Adipocyte (in vitro differentiated cells): Measurements from ENCODE around the gene PERCC1.
A peak's percentile ranks its signal among the peaks of the same experiment; 100 is the strongest.

Experiments used
- DNase-seq: peaks from one replicate; pipeline ENCODE4 v3.0.0-alpha.2; 2015; ENCODE audit warnings: low read depth
- H3K27me3 ChIP-seq: replicated peaks from 2 replicates; pipeline ENCODE4 v1.7.0; 2013; ENCODE audit warnings: mild to moderate bottlenecking, low read length, moderate library complexity; ENCODE audit not compliant: control insufficient read depth, insufficient read depth
- H3K36me3 ChIP-seq: 2 replicates; pipeline ENCODE4 v1.7.0; 2013; ENCODE audit warnings: low read length, mild to moderate bottlenecking, moderate library complexity; ENCODE audit not compliant: control insufficient read depth, insufficient read depth, severe bottlenecking
- H3K4me1 ChIP-seq: 2 replicates; pipeline ENCODE4 v1.7.0; 2013; ENCODE audit warnings: mild to moderate bottlenecking, low read length, moderate library complexity; ENCODE audit not compliant: control insufficient read depth, insufficient read depth
- H3K4me3 ChIP-seq: 2 replicates; pipeline ENCODE4 v1.7.0; 2013; ENCODE audit warnings: mild to moderate bottlenecking, low read length, moderate library complexity
- H3K9ac ChIP-seq: 2 replicates; pipeline ENCODE4 v1.7.0; 2013; ENCODE audit warnings: mild to moderate bottlenecking, low read length, moderate library complexity
- H3K9me3 ChIP-seq: 2 replicates; pipeline ENCODE4 v1.7.0; 2013; ENCODE audit warnings: mild to moderate bottlenecking, low read length, moderate library complexity; ENCODE audit not compliant: control insufficient read depth

The PERCC1 gene

GRCh38 chr16:1413684-1414531 is 17.0 kb upstream of the PERCC1 start:
- peak; percentile 75 for DNase-seq
- no peaks in the 10 kb centered on the region for H3K27me3 ChIP-seq

GRCh38 chr16:1414532-1415260 is 16.2 kb upstream of the PERCC1 start, which contains the start of gene UNKL:
Gene UNKL (minus strand): TSS chr16:1414704. CDS start chr16:1414691, 13 bp downstream.
- peak within 1 kb of the TSS; percentile 92 for H3K9ac ChIP-seq
- H3K9me3 ChIP-seq: no peaks in the 10 kb centered on the region
- peaks cover 5% of the 10 kb centered on the region for H3K36me3 ChIP-seq
- H3K27me3 ChIP-seq: no peaks in the 10 kb centered on the region
- H3K4me3 ChIP-seq: peak within 1 kb of the TSS; percentile 88
- peak; percentile 88 for DNase-seq
- H3K4me1 ChIP-seq: peaks cover 11% of the 10 kb centered on the region

More at GRCh38 chr16:1413684-1414531, 17.0 kb upstream of the PERCC1 start:
- Histone ChIP-seq H3K9me3 (no peaks in the 10 kb centered on the region), H3K4me3 (peak overlapping the region; percentile 88), H3K36me3 (peaks cover 5% of the 10 kb centered on the region), H3K4me1 (peaks cover 8% of the 10 kb centered on the region), H3K9ac (peak overlapping the region; percentile 92)

DNA sequence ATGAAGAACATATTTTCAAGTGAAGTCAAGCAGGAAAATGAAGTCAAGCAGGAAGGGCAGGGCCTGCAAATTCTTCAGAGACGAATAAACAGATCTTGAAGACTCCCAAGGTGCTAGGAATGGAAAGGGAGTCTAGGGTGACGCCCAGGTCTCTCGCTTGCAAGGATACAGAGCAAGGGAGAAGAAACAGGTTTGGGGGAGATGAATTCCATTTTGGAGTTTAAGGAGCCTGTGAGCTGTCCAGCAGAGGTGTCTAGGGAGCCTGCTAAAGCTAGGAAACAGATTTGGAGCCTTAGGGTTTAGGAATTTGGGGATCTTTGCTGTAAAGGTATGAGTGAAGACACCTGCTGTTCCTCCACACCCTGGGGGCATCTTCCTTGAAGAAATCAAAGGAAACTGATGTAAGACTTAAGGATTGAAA is 14.3 kb upstream of the PERCC1 start:
- no peak for DNase-seq
- Histone ChIP-seq H3K27me3 (no peaks in the 10 kb centered on the region), H3K4me1 (peaks cover 14% of the 10 kb centered on the region), H3K9me3 (no peaks in the 10 kb centered on the region), H3K36me3 (no peaks in the 10 kb centered on the region), H3K4me3 (no peak overlapping the region), H3K9ac (no peak overlapping the region)

- no peaks in the 10 kb centered on the region for H3K9me3 ChIP-seq
- H3K4me3 ChIP-seq: peak overlapping the region; percentile 97
- H3K9ac ChIP-seq: peak overlapping the region; percentile 93
- no peaks in the 10 kb centered on the region for H3K27me3 ChIP-seq
- DNase-seq: peak; percentile 26
- no peaks in the 10 kb centered on the region for H3K36me3 ChIP-seq
- peaks cover 10% of the 10 kb centered on the region for H3K4me1 ChIP-seq
Observed at GRCh38 chr16:1420111-1420539, 10.8 kb upstream of the PERCC1 start.

DNA sequence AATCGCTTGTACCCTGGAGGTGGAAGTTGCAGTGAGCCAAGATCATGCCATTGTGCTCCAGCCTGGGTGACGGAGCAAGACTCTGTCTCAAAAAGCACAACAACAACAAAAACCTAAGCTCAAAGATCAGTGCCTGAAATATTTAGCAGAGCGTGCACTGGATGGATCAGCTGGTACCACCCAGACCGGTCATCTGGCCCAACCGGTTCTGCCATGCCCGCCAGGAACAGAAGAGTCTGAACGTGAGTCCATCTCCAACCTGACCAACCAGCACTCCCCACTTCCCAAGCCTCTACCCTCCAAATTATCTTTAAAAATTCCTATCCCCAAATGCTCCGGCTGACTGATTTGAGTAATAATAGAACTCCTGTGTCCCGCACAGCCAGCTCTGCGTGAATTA is 8.8 kb upstream of the PERCC1 start:
- H3K9me3 ChIP-seq: no peaks in the 10 kb centered on the region
- no peak overlapping the region for H3K9ac ChIP-seq
- H3K4me1 ChIP-seq: peaks cover 10% of the 10 kb centered on the region
- no peaks in the 10 kb centered on the region for H3K27me3 ChIP-seq
- no peak overlapping the region for H3K4me3 ChIP-seq
- DNase-seq: no peak
- H3K36me3 ChIP-seq: no peaks in the 10 kb centered on the region

GRCh38 chr16:1424028-1424427 is 6.8 kb upstream of the PERCC1 start:
- H3K9me3 ChIP-seq: no peaks in the 10 kb centered on the region
- H3K4me3 ChIP-seq: no peak overlapping the region
- H3K36me3 ChIP-seq: no peaks in the 10 kb centered on the region
- H3K4me1 ChIP-seq: peaks cover 6% of the 10 kb centered on the region
- no peaks in the 10 kb centered on the region for H3K27me3 ChIP-seq
- no peak overlapping the region for H3K9ac ChIP-seq
- DNase-seq: no peak

DNA sequence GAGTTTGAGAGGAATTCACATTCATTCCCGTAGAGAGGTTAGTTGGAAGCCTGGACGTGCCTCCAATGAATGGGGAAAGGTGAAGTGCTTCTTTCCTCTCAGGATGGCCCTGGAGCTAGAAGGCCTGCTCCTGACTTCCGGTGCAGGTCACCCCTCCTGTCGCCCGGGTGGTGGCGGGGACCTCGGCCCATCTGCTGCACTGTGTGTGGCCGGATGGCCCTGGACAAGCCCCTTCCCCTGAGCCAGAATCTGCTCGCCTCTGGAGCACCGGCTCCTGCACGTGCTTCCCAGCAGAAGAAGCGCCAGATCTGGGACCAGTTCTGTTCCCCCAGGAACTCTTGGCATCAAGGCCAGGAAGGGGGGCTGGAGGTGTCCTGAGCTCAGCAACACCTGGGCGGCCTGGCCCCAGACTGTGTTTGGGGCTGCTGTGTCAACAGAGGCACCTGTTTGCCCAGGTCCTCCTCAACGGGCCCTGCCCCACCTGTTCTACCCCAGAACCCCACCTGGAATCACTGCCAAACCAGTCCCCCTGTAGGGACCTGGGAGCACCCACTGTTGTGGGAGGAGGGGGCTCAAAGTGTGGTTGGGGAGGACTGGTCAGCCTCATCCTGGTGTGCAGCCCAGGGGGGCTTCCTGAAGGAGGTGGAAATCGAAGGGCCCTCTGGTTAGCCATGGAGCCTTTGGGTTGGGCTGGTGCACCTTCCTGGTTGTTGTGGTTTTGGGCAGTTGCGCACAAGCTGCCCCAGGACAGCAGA is 5.1 kb upstream of the PERCC1 start:
- no peak for DNase-seq
- Histone ChIP-seq H3K4me1 (no peaks in the 10 kb centered on the region), H3K27me3 (no peaks in the 10 kb centered on the region), H3K9ac (no peak overlapping the region), H3K36me3 (no peaks in the 10 kb centered on the region), H3K9me3 (no peaks in the 10 kb centered on the region), H3K4me3 (no peak overlapping the region)

DNA sequence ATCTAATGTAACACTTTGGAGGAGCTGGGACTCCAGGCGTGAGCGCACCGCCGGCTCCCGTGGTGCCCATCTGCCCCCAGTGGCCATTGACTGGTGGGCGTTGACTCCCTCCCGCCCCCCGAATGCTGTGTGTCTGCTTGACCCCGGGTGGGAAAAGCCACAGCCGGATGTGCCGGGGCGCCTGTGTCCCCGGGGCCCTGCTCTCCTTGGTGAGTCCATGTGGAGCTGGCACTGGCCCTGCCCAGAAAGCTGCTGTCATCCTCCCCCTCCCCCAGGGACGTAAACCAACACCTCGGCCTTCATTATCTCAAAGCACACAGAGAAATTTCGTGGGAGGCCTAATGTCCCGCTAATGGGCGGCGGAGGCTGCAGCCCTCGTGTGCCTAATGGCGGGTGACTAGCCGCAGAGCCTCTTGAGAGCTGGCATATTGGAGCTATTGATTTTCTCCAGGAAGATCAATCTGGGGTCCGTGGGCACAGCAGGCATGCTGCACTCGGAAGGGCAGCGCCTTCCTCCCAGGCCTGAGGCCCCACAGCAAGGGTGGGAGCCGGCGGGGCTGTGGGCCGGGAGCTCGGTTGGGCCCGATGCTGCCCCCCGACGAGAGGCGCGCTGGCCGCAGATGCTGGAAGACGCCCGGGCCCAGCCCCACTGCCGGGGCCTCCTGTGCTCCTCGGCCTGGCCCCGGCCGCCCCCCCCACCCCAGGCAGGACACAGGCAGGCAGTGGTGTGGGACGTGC is 4.0 kb upstream of the PERCC1 start:
- no peak overlapping the region for H3K4me3 ChIP-seq
- no peaks in the 10 kb centered on the region for H3K4me1 ChIP-seq
- no peak overlapping the region for H3K9ac ChIP-seq
- no peaks in the 10 kb centered on the region for H3K27me3 ChIP-seq
- no peaks in the 10 kb centered on the region for H3K9me3 ChIP-seq
- no peaks in the 10 kb centered on the region for H3K36me3 ChIP-seq
- DNase-seq: no peak

DNA sequence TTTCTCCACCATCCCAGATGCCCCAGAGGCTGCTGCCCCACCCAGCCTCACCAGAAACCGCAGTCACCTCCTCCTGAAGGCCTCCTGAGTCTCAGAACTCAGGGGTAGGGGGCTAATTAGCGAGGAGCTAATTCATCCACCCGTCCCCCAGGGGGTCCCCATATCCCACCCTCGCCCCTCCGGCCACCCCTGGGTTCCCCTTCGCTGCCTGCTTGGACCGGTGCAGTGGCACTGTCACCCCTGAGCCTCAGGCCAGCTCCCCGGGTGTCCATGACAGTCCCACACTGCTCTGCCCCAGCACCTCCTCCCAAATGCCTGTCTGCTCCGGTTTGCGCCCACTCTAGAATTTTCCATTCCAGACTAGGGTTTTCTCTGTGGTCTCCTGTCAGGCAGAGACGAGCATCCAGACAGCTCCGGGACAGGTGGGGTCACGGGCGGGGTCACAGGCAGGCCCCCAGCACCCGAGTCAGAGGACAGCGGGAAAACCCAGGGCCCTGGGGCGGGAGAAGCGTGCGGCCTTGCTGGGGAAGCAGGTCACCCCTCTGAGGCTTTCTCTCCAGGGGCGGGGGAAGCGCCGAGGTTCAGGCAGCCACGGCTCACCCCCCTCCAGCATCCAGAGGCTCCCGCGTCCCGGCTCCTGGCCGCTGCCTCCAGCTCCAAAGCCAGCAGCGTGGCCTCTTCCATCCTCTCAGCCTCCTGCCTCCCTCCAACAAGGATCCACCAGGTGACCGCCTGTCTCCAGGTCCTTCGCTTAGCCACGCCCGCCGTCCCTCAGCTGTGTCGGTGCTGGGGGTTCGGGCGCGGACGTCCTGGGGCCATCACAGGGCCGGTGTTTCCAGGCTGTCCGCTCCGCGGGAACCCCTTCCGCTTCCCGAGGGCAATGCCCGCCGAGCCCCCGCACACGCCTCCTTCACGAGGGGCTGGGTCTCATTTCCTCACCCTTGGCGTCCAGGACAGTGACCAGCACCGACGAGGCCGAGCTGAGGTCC is 3.1 kb upstream of the PERCC1 start:
- Histone ChIP-seq H3K9me3 (no peaks in the 10 kb centered on the region), H3K9ac (no peak overlapping the region), H3K36me3 (no peaks in the 10 kb centered on the region), H3K4me3 (no peak overlapping the region), H3K27me3 (no peaks in the 10 kb centered on the region), H3K4me1 (no peaks in the 10 kb centered on the region)
- no peak for DNase-seq

GRCh38 chr16:1428511-1428910 is 2.4 kb upstream of the PERCC1 start:
- Histone ChIP-seq H3K36me3 (no peaks in the 10 kb centered on the region), H3K4me1 (no peaks in the 10 kb centered on the region), H3K9me3 (no peaks in the 10 kb centered on the region), H3K9ac (peak overlapping the region; percentile 8), H3K27me3 (no peaks in the 10 kb centered on the region), H3K4me3 (no peak overlapping the region)
- DNase-seq: peak; percentile 51
